ENCODE measurements around the gene BORCS5.

- TF ChIP-seq CTCF (IDR thresholded peaks at IDR 0.05), result no peak
- no peak for TF ChIP-seq POLR2AphosphoS5 (IDR thresholded peaks at IDR 0.05; ENCODE audit: low read depth, low read length)
- TF ChIP-seq TCF7L2 (IDR thresholded peaks at IDR 0.05; ENCODE audit: low read depth, low read length), result no peak
Measured at GRCh38 chr12:12364787-12365445, 8.0 kb downstream of the BORCS5 start.

Data from Panc1 (cell line).